ENCODE results near the gene TGM3.

DNA sequence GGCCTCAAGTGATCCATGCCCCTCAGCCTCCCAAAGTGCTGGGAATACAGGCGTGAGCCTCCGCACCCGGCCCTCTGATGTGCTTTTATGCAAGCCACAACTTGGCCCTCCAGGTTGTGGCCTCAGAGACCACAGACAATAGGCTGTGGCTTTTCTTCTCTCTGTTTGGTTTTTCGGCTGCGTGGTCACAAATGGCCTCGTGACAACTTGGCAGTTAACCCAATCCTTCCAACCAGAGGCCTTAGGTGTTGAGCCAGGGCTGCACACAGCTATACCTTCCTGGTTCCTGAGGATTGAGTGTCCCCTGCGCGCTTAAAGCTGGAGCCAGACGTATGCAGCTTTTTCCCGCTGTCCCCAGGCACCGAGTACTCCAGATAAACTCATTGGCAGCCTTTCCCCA lies 6.3 kb upstream of the TGM3 start:
- TF ChIP-seq, protein P1, sequence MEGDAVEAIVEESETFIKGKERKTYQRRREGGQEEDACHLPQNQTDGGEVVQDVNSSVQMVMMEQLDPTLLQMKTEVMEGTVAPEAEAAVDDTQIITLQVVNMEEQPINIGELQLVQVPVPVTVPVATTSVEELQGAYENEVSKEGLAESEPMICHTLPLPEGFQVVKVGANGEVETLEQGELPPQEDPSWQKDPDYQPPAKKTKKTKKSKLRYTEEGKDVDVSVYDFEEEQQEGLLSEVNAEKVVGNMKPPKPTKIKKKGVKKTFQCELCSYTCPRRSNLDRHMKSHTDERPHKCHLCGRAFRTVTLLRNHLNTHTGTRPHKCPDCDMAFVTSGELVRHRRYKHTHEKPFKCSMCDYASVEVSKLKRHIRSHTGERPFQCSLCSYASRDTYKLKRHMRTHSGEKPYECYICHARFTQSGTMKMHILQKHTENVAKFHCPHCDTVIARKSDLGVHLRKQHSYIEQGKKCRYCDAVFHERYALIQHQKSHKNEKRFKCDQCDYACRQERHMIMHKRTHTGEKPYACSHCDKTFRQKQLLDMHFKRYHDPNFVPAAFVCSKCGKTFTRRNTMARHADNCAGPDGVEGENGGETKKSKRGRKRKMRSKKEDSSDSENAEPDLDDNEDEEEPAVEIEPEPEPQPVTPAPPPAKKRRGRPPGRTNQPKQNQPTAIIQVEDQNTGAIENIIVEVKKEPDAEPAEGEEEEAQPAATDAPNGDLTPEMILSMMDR (IDR thresholded peaks at IDR 0.05), result no peak
- TF ChIP-seq ZFX (IDR thresholded peaks at IDR 0.05; ENCODE audit: borderline replicate concordance), result no peak
